Liver (tissue), 9 donors: Measurements from ENCODE around the gene EN2. TPM values are rescaled to one million over a fixed set of nuclear protein-coding genes. Genes with fewer than 3 reads are reported as not detected.

Experiments used
- DNase-seq: peaks from one replicate; pipeline ENCODE4 v3.0.0-alpha.2; 2017; ENCODE audit warnings: low spot score
- H3K27ac ChIP-seq, 2 donors: one replicate each; pipeline ENCODE4 v1.7.0; 2013; ENCODE audit warnings: inconsistent platforms in 2 of 2, low read length in 2 of 2, control low read depth in 1 of 2, low read depth in 1 of 2, mild to moderate bottlenecking in 1 of 2
- H3K27me3 ChIP-seq, 4 donors: one replicate each; pipeline versions ENCODE4 v1.6.1 to v1.7.0; 2013; ENCODE audit warnings: low read length in 3 of 4, inconsistent platforms in 1 of 4, mild to moderate bottlenecking in 1 of 4, moderate library complexity in 1 of 4; ENCODE audit not compliant: control insufficient read depth in 4 of 4, insufficient read depth in 4 of 4
- H3K36me3 ChIP-seq, 4 donors: one replicate each; pipeline versions ENCODE4 v1.6.1 to v1.7.0; 2013; ENCODE audit warnings: low read length in 3 of 4, mild to moderate bottlenecking in 3 of 4, low read depth in 1 of 4, moderate library complexity in 1 of 4; ENCODE audit not compliant: control insufficient read depth in 4 of 4, insufficient read depth in 3 of 4
- H3K4me1 ChIP-seq, 4 donors: one replicate each; pipeline versions ENCODE4 v1.6.1 to v1.7.0; 2013; ENCODE audit warnings: low read length in 3 of 4, mild to moderate bottlenecking in 3 of 4, moderate library complexity in 1 of 4; ENCODE audit not compliant: control insufficient read depth in 4 of 4, insufficient read depth in 4 of 4
- H3K4me3 ChIP-seq, 3 donors: one replicate each; pipeline versions ENCODE4 v1.6.1 to v1.7.0; 2013; ENCODE audit warnings: low read length in 3 of 3, control low read depth in 1 of 3, low read depth in 1 of 3, mild to moderate bottlenecking in 1 of 3
- H3K9ac ChIP-seq, 2 donors: one replicate each; pipeline ENCODE4 v1.7.0; 2013; ENCODE audit warnings: low read length in 2 of 2, mild to moderate bottlenecking in 2 of 2, moderate library complexity in 2 of 2, control low read depth in 1 of 2, low read depth in 1 of 2
- H3K9me3 ChIP-seq, 4 donors: one replicate each; pipeline versions ENCODE4 v1.6.1 to v1.7.0; 2013; ENCODE audit warnings: low read length in 3 of 4; ENCODE audit not compliant: control insufficient read depth in 4 of 4
- EGR1 ChIP-seq, 2 donors: IDR thresholded peaks; 2 replicates each; pipeline ENCODE4 v1.6.1; 2016 to 2018; ENCODE audit warnings: antibody characterized with exemption in 2 of 2, low read depth in 2 of 2
- FOXA1 ChIP-seq: IDR thresholded peaks from 2 replicates; pipeline ENCODE4 v1.6.1; 2016; ENCODE audit warnings: antibody characterized with exemption
- FOXA2 ChIP-seq: IDR thresholded peaks from 2 replicates; pipeline ENCODE4 v1.6.1; 2016; ENCODE audit warnings: antibody characterized with exemption
- GABPA ChIP-seq, 2 donors: IDR thresholded peaks in 1 of 2; conservative IDR thresholded peaks in 1 of 2; 2 replicates each; pipeline ENCODE4 v1.6.1; 2016; ENCODE audit warnings: antibody characterized with exemption in 2 of 2, mild to moderate bottlenecking in 1 of 2, moderate library complexity in 1 of 2
- HNF4A ChIP-seq, 2 donors: conservative IDR thresholded peaks; 2 replicates each; pipeline ENCODE4 v1.6.1; 2016; ENCODE audit warnings: antibody characterized with exemption in 2 of 2, mild to moderate bottlenecking in 2 of 2
- HNF4G ChIP-seq: IDR thresholded peaks from 2 replicates; pipeline ENCODE4 v1.6.1; 2016; ENCODE audit warnings: antibody characterized with exemption
- JUND ChIP-seq, 2 donors: IDR thresholded peaks; 2 replicates each; pipeline ENCODE4 v1.6.1; 2016; ENCODE audit warnings: antibody characterized with exemption in 2 of 2
- NR2F2 ChIP-seq: IDR thresholded peaks from 2 replicates; pipeline ENCODE4 v1.6.1; 2016; ENCODE audit warnings: antibody characterized with exemption
- RAD21 ChIP-seq, 2 donors: IDR thresholded peaks; 2 replicates each; pipeline ENCODE4 v1.6.1; 2016; ENCODE audit warnings: antibody characterized with exemption in 2 of 2, mild to moderate bottlenecking in 2 of 2
- RXRA ChIP-seq, 2 donors: IDR thresholded peaks; 2 replicates each; pipeline ENCODE4 v1.6.1; 2017 to 2018; ENCODE audit warnings: antibody characterized with exemption in 2 of 2, mild to moderate bottlenecking in 1 of 2
- SP1 ChIP-seq: IDR thresholded peaks from 2 replicates; pipeline ENCODE4 v1.6.1; 2018; ENCODE audit warnings: antibody characterized with exemption, mild to moderate bottlenecking
- TAF1 ChIP-seq: conservative IDR thresholded peaks from 2 replicates; pipeline ENCODE4 v1.6.1; 2016; ENCODE audit warnings: antibody characterized with exemption, mild to moderate bottlenecking
- WGBS: extraction: QIAGEN DNeasy Blood & Tissue Kit; methylation state at CpG from one replicate; pipeline ENCODE4 v1.1.7; 2013; 5-methylcytosine and 5-hydroxymethylcytosine counted together
- polyA plus RNA-seq, 2 donors: library from polyadenylated mRNA; stranded (reverse) in 1 of 2; unstranded in 1 of 2; fragments of 200-250 nt in 1 of 2; fragments of >200 nt in 1 of 2; fragmentation: Nextera tagmentation in 1 of 2; extraction: Ambion mirVana in 1 of 2; gene quantifications; one replicate each; pipeline versions ENCODE4 v1.2.1 to v1.2.3, GENCODE V29; 2013 to 2015
- total RNA-seq, 2 donors: library from RNA; depleted of rRNA; stranded (reverse); fragments of >200 nt; gene quantifications; one replicate each; pipeline ENCODE4 v1.2.3, GENCODE V29; 2014
- TF ChIP-seq, protein P1 (sequence below): IDR thresholded peaks from 2 replicates; pipeline ENCODE4 v1.6.1; 2016; ENCODE audit warnings: antibody characterized with exemption
- TF ChIP-seq, protein P2 (sequence below): fragments of 150-350 bp; IDR thresholded peaks from 2 replicates; pipeline ENCODE4 v1.5.1; 2017; ENCODE audit warnings: improper control_type of control experiment, low read depth, low read length; ENCODE audit not compliant: missing input control
- TF ChIP-seq, protein P3 (sequence below): IDR thresholded peaks from 2 replicates; pipeline ENCODE4 v1.6.1; 2016; ENCODE audit warnings: antibody characterized with exemption
- TF ChIP-seq, protein P4 (sequence below): IDR thresholded peaks from 2 replicates; pipeline ENCODE4 v1.6.1; 2016; ENCODE audit warnings: antibody characterized with exemption, mild to moderate bottlenecking
- TF ChIP-seq, protein P5 (sequence below): IDR thresholded peaks from 2 replicates; pipeline ENCODE4 v1.6.1; 2016; ENCODE audit warnings: antibody characterized with exemption
- donor health status: healthy.
- donor health status: healthy.
- donor health status: healthy.
- donor health status: healthy.
- donor health status: healthy.

The EN2 gene
- total and polyA plus RNA-seq, 4 donors, result under 0.01 TPM; not detected in 3

DNA sequence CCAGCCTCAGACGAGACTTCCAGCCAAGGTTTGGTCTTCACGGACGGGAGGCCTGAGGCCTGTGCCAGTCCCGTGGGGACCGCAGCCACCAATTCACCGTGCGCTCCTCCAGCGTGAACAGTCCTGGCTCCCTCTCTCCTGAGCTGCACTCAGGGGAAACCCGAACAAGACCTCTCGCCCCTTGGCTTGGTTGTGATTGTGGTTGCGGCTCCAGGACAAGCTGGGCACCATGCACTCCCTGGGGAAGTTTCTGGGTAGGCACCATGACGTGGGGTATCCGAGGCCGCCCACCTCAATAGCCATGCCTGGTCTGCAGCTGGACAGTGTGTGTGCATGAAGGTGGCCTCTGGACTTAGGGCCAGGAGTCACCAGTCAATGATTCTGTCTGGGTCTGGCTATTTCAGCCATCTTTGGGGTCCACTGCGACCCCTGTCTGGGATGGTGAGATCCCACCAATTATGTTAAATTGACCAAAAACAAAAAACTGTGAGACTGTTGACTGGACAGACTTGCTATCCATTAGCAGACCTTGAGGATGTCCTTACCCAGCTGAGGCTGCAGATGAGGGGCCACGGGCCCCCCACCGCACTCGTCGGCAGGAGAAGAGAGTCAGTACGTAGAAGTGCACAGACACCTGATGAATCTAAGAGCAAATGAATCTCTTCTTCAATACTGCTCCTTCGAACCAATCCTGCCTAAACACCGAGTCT lies 33.5 kb upstream of the EN2 start:
- DNase-seq, result no peak
- TF ChIP-seq, protein P1, sequence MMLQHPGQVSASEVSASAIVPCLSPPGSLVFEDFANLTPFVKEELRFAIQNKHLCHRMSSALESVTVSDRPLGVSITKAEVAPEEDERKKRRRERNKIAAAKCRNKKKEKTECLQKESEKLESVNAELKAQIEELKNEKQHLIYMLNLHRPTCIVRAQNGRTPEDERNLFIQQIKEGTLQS, result no peak
- TF ChIP-seq, protein P2, sequence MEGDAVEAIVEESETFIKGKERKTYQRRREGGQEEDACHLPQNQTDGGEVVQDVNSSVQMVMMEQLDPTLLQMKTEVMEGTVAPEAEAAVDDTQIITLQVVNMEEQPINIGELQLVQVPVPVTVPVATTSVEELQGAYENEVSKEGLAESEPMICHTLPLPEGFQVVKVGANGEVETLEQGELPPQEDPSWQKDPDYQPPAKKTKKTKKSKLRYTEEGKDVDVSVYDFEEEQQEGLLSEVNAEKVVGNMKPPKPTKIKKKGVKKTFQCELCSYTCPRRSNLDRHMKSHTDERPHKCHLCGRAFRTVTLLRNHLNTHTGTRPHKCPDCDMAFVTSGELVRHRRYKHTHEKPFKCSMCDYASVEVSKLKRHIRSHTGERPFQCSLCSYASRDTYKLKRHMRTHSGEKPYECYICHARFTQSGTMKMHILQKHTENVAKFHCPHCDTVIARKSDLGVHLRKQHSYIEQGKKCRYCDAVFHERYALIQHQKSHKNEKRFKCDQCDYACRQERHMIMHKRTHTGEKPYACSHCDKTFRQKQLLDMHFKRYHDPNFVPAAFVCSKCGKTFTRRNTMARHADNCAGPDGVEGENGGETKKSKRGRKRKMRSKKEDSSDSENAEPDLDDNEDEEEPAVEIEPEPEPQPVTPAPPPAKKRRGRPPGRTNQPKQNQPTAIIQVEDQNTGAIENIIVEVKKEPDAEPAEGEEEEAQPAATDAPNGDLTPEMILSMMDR, result no peak
- TF ChIP-seq HNF4A (conservative IDR thresholded peaks at IDR 0.05), result no peak
- TF ChIP-seq JUND (IDR thresholded peaks at IDR 0.05), result no peak
- TF ChIP-seq HNF4G, result no peak
- no peak for TF ChIP-seq FOXA1
- TF ChIP-seq, protein P3, sequence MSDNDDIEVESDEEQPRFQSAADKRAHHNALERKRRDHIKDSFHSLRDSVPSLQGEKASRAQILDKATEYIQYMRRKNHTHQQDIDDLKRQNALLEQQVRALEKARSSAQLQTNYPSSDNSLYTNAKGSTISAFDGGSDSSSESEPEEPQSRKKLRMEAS, result no peak
- TF ChIP-seq, protein P4, sequence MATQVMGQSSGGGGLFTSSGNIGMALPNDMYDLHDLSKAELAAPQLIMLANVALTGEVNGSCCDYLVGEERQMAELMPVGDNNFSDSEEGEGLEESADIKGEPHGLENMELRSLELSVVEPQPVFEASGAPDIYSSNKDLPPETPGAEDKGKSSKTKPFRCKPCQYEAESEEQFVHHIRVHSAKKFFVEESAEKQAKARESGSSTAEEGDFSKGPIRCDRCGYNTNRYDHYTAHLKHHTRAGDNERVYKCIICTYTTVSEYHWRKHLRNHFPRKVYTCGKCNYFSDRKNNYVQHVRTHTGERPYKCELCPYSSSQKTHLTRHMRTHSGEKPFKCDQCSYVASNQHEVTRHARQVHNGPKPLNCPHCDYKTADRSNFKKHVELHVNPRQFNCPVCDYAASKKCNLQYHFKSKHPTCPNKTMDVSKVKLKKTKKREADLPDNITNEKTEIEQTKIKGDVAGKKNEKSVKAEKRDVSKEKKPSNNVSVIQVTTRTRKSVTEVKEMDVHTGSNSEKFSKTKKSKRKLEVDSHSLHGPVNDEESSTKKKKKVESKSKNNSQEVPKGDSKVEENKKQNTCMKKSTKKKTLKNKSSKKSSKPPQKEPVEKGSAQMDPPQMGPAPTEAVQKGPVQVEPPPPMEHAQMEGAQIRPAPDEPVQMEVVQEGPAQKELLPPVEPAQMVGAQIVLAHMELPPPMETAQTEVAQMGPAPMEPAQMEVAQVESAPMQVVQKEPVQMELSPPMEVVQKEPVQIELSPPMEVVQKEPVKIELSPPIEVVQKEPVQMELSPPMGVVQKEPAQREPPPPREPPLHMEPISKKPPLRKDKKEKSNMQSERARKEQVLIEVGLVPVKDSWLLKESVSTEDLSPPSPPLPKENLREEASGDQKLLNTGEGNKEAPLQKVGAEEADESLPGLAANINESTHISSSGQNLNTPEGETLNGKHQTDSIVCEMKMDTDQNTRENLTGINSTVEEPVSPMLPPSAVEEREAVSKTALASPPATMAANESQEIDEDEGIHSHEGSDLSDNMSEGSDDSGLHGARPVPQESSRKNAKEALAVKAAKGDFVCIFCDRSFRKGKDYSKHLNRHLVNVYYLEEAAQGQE, result no peak
- no peak for TF ChIP-seq GABPA (IDR thresholded peaks at IDR 0.05 in 1 of 2, conservative IDR thresholded peaks at IDR 0.05 in 1 of 2)
- TF ChIP-seq RAD21 (IDR thresholded peaks at IDR 0.05), result no peak
- TF ChIP-seq, protein P5, sequence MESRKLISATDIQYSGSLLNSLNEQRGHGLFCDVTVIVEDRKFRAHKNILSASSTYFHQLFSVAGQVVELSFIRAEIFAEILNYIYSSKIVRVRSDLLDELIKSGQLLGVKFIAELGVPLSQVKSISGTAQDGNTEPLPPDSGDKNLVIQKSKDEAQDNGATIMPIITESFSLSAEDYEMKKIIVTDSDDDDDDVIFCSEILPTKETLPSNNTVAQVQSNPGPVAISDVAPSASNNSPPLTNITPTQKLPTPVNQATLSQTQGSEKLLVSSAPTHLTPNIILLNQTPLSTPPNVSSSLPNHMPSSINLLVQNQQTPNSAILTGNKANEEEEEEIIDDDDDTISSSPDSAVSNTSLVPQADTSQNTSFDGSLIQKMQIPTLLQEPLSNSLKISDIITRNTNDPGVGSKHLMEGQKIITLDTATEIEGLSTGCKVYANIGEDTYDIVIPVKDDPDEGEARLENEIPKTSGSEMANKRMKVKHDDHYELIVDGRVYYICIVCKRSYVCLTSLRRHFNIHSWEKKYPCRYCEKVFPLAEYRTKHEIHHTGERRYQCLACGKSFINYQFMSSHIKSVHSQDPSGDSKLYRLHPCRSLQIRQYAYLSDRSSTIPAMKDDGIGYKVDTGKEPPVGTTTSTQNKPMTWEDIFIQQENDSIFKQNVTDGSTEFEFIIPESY, result no peak
- TF ChIP-seq EGR1 (IDR thresholded peaks at IDR 0.05; ENCODE audit: low read depth in 2 of 2), result no peak
- TF ChIP-seq SP1, result no peak
- TF ChIP-seq RXRA (IDR thresholded peaks at IDR 0.05), result no peak
- TF ChIP-seq NR2F2, result no peak
- H3K9ac ChIP-seq, result no peak overlapping the region
- H3K27ac ChIP-seq, result no peak overlapping the region
- no peaks in the 10 kb centered on the region for H3K4me1 ChIP-seq
- H3K4me3 ChIP-seq, result no peak overlapping the region
- 87% methylated on average over 22 of the region's 22 CpGs for WGBS
- peaks cover 0 to 3% (median 0%) of the 10 kb centered on the region in 4 donors for H3K27me3 ChIP-seq
- no peaks in the 10 kb centered on the region for H3K36me3 ChIP-seq
- no peaks in the 10 kb centered on the region for H3K9me3 ChIP-seq

DNA sequence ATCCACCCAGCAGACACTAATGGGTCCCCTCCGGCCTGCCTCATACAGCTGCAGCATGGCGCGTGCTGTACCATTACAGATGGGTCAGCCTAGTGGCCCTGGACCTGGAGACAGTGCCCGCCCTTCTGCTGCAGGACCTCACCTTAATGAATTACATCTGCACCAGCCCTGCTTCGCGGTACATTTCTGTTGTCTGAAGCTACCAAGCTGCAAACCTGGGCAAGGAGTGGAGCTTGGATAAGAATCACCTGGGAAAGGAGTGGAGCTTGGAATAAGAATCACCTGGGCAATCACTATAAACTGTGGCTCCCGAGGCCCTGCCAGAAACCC lies 33.0 kb upstream of the EN2 start:
- Histone ChIP-seq H3K9ac (no peak overlapping the region), H3K27me3 (peaks cover 0 to 4% (median 0%) of the 10 kb centered on the region in 4 donors), H3K27ac (no peak overlapping the region), H3K36me3 (no peaks in the 10 kb centered on the region), H3K4me1 (no peaks in the 10 kb centered on the region), H3K9me3 (no peaks in the 10 kb centered on the region), H3K4me3 (no peak overlapping the region)
- no peak for DNase-seq
- no peak for TF ChIP-seq FOXA2
- TF ChIP-seq, protein P2, result no peak
- no peak for TF ChIP-seq HNF4A (conservative IDR thresholded peaks at IDR 0.05)
- no peak for TF ChIP-seq TAF1
- 79% methylated on average over 7 of the region's 7 CpGs for WGBS
